ENCODE results near the gene CDK19.

CDK19 gene

DNA sequence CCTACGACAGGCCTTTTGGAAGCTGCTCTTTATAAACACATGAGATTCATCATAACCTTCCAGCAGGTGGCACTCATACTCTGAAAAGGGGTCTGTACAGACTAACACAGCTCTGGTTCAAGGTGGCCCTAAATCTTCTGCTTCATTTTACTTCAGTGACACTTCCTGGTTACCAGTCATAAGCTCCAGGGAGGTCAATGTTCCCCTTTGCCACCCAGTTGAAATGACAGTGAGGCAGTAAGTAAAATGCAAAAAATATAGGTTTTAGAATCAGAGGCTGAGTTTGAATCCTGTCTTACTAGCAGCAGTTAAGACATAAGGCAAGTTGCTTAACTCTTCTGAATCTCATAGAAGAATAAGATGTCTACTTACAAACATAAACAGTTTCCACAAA is 132.8 kb downstream of the CDK19 start:
- peak; percentile 61 for TF ChIP-seq CTCF (IDR thresholded peaks at IDR 0.05; ENCODE audit: control extremely low read depth, extremely low read depth, low read depth, missing control alignments)
- CTCF ChIA-PET = interaction anchor here (0.6 to 3.9 kb wide), 56 partner anchors 8 to 1346 kb away, joined by 3 to 41 read pairs (median 4); partner anchors contain the start of genes GTF3C6 and RPF2
- DNase-seq (ENCODE audit: extremely low spot score) = peak; percentile 70
- POLR2A ChIA-PET = interaction anchor here (0.5 to 2.6 kb wide), 5 partner anchors 74 to 300 kb away, joined by 3 to 16 read pairs (median 6); partner anchors contain the start of genes AMD1, CDK19 and RPF2

DNA sequence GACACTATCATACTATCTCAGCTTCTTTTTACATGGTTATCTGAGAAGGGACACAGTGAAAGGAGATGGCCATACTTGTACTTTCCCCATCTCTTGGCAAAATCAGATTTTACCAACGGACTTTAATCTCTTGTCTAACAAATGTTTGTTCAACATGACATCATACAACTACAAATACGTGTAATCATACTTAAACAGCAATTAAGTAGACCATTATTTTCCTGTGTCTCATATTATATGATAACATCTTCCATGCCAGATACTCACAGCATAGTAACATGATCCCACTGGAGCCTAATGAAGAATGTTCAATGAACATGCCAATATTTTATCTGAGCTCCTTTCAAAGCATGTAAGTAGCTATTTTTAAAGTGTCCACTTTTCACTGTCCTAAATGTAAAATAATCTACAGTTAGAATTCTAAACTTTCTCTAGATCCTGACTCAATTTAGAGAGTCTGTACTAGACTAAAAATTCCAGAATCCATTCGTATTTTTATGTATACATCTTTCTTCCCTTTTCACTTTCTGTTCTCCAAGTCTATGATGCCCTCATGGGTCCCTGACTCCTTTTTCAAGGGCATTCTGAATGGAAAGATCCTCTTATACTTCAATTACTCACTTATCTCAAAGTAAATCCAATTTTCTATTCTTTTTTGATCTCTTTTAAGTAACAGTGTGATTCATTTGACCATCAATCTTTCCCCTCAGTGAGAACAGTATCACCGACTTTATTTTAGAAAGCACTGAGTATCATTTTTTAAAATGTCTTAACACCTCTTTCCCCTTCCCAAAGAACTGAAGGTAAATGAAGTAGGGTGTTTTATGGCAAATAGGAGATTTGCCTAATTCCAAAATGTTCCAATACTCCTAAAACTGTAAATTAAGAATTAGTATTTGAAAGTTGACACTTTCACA is 133.5 kb downstream of the CDK19 start:
- TF ChIP-seq CTCF (IDR thresholded peaks at IDR 0.05; ENCODE audit: control extremely low read depth, extremely low read depth, low read depth, missing control alignments) = no peak

DNA sequence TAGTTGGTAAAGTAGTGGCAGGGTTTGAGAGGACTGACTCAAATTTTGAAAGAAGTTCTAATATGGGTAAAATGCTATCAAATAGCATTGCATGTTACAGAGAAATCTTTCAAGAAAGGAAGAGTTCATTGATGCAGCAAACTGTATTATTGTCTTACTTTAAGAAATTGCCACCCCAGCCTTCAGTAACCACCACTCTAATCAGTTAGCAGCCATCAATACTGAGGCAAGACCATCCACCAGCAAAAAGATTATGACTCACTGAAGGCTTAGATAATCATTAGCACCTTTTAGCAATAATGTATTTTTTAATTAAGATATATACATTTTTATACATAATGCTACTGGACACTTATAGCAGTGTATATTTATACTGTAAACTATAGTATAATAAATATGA is 138.9 kb downstream of the CDK19 start:
- TF ChIP-seq CTCF (IDR thresholded peaks at IDR 0.05; ENCODE audit: control extremely low read depth, extremely low read depth, low read depth, missing control alignments) = no peak
- ChIA-PET POLR2A (no interaction called here), CTCF (interaction anchor here (1.0 kb wide), 1 partner anchor 17 kb away, joined by 3 read pairs; no protein-coding TSS in a partner anchor)
- DNase-seq (ENCODE audit: extremely low spot score) = no peak

More for the DNA sequence above, 133.5 kb downstream of the CDK19 start:
- DNase-seq (ENCODE audit: extremely low spot score) = no peak
- ChIA-PET CTCF (interaction anchor here (0.7 to 3.9 kb wide), 55 partner anchors 8 to 1347 kb away, joined by 3 to 41 read pairs (median 5); partner anchors contain the start of genes CDK19, GTF3C6 and RPF2), POLR2A (interaction anchor here (1.4 to 2.6 kb wide), 4 partner anchors 133 to 300 kb away, joined by 4 to 16 read pairs (median 7); partner anchors contain the start of genes AMD1, CDK19 and RPF2)

DNA sequence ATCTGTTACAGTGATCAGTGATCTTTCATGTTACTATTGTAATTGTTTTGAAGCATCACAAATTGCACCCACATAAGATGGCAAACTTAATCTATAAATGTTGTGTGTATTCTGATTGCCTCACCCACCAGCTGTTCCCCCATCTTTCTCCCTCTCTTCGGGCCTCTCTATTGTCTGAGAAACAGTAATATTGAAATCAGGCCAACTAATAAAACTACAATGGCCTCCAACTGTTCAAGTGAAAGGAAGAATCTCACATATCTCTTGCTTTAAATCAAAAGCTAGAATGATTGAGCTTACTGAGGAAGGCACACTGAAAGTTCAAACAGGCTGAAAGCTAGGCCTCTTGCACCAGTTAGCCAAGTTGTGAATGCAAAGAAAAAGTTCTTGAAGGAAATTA is 141.2 kb downstream of the CDK19 start:
- no peak for DNase-seq (ENCODE audit: extremely low spot score)
- TF ChIP-seq CTCF (IDR thresholded peaks at IDR 0.05; ENCODE audit: control extremely low read depth, extremely low read depth, low read depth, missing control alignments) = no peak
- POLR2A ChIA-PET = interaction anchor here (1.8 kb wide), 1 partner anchor 200 kb away, joined by 4 read pairs; the partner anchor contains the start of gene AMD1
- CTCF ChIA-PET = interaction anchor here (0.9 to 3.1 kb wide), 8 partner anchors 8 to 336 kb away, joined by 3 to 13 read pairs (median 3); no protein-coding TSS in a partner anchor

- DNase-seq (ENCODE audit: extremely low spot score) = no peak
- no peak for TF ChIP-seq CTCF (IDR thresholded peaks at IDR 0.05; ENCODE audit: control extremely low read depth, extremely low read depth, low read depth, missing control alignments)
- POLR2A ChIA-PET = no interaction called here
- CTCF ChIA-PET = no interaction called here
Observed at GRCh38 chr6:110672122-110672521, 143.1 kb downstream of the CDK19 start.

DNA sequence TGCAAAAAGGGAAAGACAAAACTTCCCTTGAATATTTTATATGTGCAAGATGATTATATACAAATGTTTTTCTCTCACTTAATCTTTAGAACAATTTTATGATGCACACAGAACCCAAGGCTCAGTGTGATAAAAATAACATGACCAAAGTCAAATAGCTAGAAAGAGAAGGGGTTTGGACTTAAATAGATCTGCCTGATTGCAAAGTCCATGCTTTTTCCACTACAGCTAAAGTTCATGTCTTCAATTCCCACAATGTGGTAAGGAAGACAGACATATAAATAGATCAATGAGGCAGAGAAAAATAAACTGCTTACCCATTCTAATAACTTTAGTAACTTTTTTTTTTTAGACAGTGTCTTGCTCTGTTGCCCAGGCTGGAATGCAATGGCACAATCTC is 143.8 kb downstream of the CDK19 start:
- CTCF ChIA-PET = interaction anchor here (1.0 to 1.6 kb wide), 6 partner anchors 9 to 144 kb away, joined by 3 to 7 read pairs (median 5); no protein-coding TSS in a partner anchor
- no peak for TF ChIP-seq CTCF (IDR thresholded peaks at IDR 0.05; ENCODE audit: control extremely low read depth, extremely low read depth, low read depth, missing control alignments)
- POLR2A ChIA-PET = interaction anchor here (1.3 kb wide), 1 partner anchor 203 kb away, joined by 4 read pairs; the partner anchor contains the start of gene AMD1
- DNase-seq (ENCODE audit: extremely low spot score) = no peak
